K562 (cell line): ENCODE data around the gene AAMP. TPM values are rescaled to one million over a fixed set of nuclear protein-coding genes. Genes with fewer than 3 reads are reported as not detected.

Experiments used
- BRD9 ChIP-seq: fragments of 450-650 bp; IDR thresholded peaks from 2 replicates; pipeline ENCODE4 v1.6.1; 2018; ENCODE audit warnings: low read depth; ENCODE audit not compliant: partially characterized antibody
- CBX8 ChIP-seq: fragments of 200-600 bp; sonication (generic); IDR thresholded peaks from 2 replicates; pipeline ENCODE4 v1.6.1; 2012; ENCODE audit warnings: borderline replicate concordance, mixed run types, low read depth, mild to moderate bottlenecking, moderate library complexity, mixed read lengths, low read length, control low read depth, inconsistent platforms; ENCODE audit not compliant: poor library complexity, severe bottlenecking; ENCODE audit errors: extremely low read depth
- CC2D1A ChIP-seq: fragments of 450-650 bp; IDR thresholded peaks from 2 replicates; pipeline ENCODE4 v1.6.1; 2017; ENCODE audit warnings: mild to moderate bottlenecking
- CCNT2 ChIP-seq: IDR thresholded peaks from 2 replicates; pipeline ENCODE4 v1.6.1; 2011; ENCODE audit warnings: borderline replicate concordance, low read depth, mild to moderate bottlenecking, moderate library complexity, mixed read lengths, low read length; ENCODE audit not compliant: insufficient read length; ENCODE audit errors: extremely low read depth
- DMBX1 ChIP-seq: fragments of 250-450 bp; sonication (Bioruptor Pico); IDR thresholded peaks from 2 replicates; pipeline ENCODE4 v1.8.0; 2022; ENCODE audit warnings: inconsistent platforms, mild to moderate bottlenecking, moderate library complexity, borderline replicate concordance
- ETS2 ChIP-seq: IDR thresholded peaks from 2 replicates; pipeline ENCODE4 v1.6.1; 2016; ENCODE audit warnings: borderline replicate concordance, missing genetic modification characterization, mild to moderate bottlenecking, moderate library complexity, missing compliant biosample characterization; ENCODE audit not compliant: poor library complexity, severe bottlenecking
- HDAC3 ChIP-seq: fragments of 450-650 bp; IDR thresholded peaks from 2 replicates; pipeline ENCODE4 v1.6.1; 2018; ENCODE audit warnings: borderline replicate concordance, mild to moderate bottlenecking, moderate library complexity; ENCODE audit not compliant: partially characterized antibody
- MED1 ChIP-seq: sonication (generic); formaldehyde crosslinking; IDR thresholded peaks from 2 replicates; pipeline ENCODE4 v1.8.1; 2023; ENCODE audit warnings: missing genetic modification reagents, borderline replicate concordance
- MIER1 ChIP-seq: fragments of 450-650 bp; IDR thresholded peaks from 2 replicates; pipeline ENCODE4 v1.6.1; 2016; ENCODE audit warnings: antibody characterized with exemption, mild to moderate bottlenecking, low read depth
- TAF1 ChIP-seq: IDR thresholded peaks from 2 replicates; pipeline ENCODE4 v1.6.1; 2011; ENCODE audit warnings: mild to moderate bottlenecking, low read length, moderate library complexity; ENCODE audit not compliant: insufficient read depth, control insufficient read depth, severe bottlenecking; ENCODE audit errors: extremely low read depth
- ZBTB7A ChIP-seq: IDR thresholded peaks from 2 replicates; pipeline ENCODE4 v1.6.1; 2011; ENCODE audit warnings: low read depth, mild to moderate bottlenecking, low read length, moderate library complexity, borderline replicate concordance; ENCODE audit not compliant: control insufficient read depth
- ZFP30 ChIP-seq: fragments of 250-450 bp; sonication (Bioruptor Pico); IDR thresholded peaks from 2 replicates; pipeline ENCODE4 v1.8.0; 2022; ENCODE audit warnings: moderate library complexity, mild to moderate bottlenecking, inconsistent platforms, borderline replicate concordance
- ZKSCAN8 ChIP-seq: fragments of 200-800 bp; sonication (Bioruptor generic); IDR thresholded peaks from 2 replicates; pipeline ENCODE4 v1.6.1; 2016; ENCODE audit warnings: missing genetic modification characterization, missing compliant biosample characterization
- ZNF184 ChIP-seq: sonication (generic); formaldehyde crosslinking; IDR thresholded peaks from 2 replicates; pipeline ENCODE4 v1.5.0; 2020; ENCODE audit warnings: missing genetic modification reagents
- ZNF436 ChIP-seq: fragments of 250-450, 450-650 bp; sonication (Bioruptor Pico); formaldehyde crosslinking; IDR thresholded peaks from 2 replicates; pipeline ENCODE4 v1.7.0; 2020; ENCODE audit warnings: mild to moderate bottlenecking
- ZNF780A ChIP-seq: fragments of 250-450 bp; sonication (Bioruptor Pico); IDR thresholded peaks from 2 replicates; pipeline ENCODE4 v1.5.0; 2021; ENCODE audit warnings: mild to moderate bottlenecking
- ZNF785 ChIP-seq: fragments of 250-450 bp; sonication (Bioruptor Pico); IDR thresholded peaks from 2 replicates; pipeline ENCODE4 v1.4.0; 2020; ENCODE audit warnings: mild to moderate bottlenecking
- polyA plus RNA-seq, 8 experiments: library from polyadenylated mRNA; depleted of rRNA in 4 of 8; stranded (reverse) in 5 of 8; unstranded in 3 of 8; fragments of >200 nt; fragmentation: Nextera tagmentation in 2 of 8; fragmentation: Illumina TruSeq in 1 of 8; extraction: Ambion mirVana in 2 of 8; extraction: Trizol in 1 of 8; gene quantifications; 2 replicates each; pipeline versions ENCODE4 v1.2.1 to v1.2.3, GENCODE V29; 2011 to 2014; ENCODE audit warnings: inconsistent platforms in 1 of 8, missing spikeins in 1 of 8
- total RNA-seq, 7 experiments: library from RNA; depleted of rRNA in 6 of 7; stranded (reverse); fragments of >200 nt in 6 of 7; fragmentation: Illumina TruSeq in 2 of 7; extraction: Trizol in 2 of 7; gene quantifications; 2 replicates each; pipeline versions ENCODE4 v1.2.1 to v1.2.3, GENCODE V29; 2011 to 2021; ENCODE audit warnings: low replicate concordance in 1 of 7
- TF ChIP-seq, protein P1 (sequence below): fragments of 200-400 bp; formaldehyde crosslinking; IDR thresholded peaks from 2 replicates; pipeline ENCODE4 v1.6.1; 2017; ENCODE audit warnings: mild to moderate bottlenecking, low read depth, low read length, moderate library complexity
- TF ChIP-seq, protein P2 (sequence below): sonication (generic); formaldehyde crosslinking; IDR thresholded peaks from 2 replicates; pipeline ENCODE4 v1.8.1; 2023; ENCODE audit warnings: missing genetic modification reagents, mild to moderate bottlenecking, borderline replicate concordance

The AAMP gene
- total and polyA plus RNA-seq, 9 of the 15 experiments (the other 6 are each of a cell fraction or from before 2014, with no cell fraction given): 5.7 to 197 (median 94.1) TPM

- no peak for TF ChIP-seq ZFP30 (CRISPR knock-in tag)
- no peak for TF ChIP-seq ZNF436
- TF ChIP-seq ZNF785 (CRISPR knock-in tag): no peak
- no peak for TF ChIP-seq ZNF184
- TF ChIP-seq, protein P1, sequence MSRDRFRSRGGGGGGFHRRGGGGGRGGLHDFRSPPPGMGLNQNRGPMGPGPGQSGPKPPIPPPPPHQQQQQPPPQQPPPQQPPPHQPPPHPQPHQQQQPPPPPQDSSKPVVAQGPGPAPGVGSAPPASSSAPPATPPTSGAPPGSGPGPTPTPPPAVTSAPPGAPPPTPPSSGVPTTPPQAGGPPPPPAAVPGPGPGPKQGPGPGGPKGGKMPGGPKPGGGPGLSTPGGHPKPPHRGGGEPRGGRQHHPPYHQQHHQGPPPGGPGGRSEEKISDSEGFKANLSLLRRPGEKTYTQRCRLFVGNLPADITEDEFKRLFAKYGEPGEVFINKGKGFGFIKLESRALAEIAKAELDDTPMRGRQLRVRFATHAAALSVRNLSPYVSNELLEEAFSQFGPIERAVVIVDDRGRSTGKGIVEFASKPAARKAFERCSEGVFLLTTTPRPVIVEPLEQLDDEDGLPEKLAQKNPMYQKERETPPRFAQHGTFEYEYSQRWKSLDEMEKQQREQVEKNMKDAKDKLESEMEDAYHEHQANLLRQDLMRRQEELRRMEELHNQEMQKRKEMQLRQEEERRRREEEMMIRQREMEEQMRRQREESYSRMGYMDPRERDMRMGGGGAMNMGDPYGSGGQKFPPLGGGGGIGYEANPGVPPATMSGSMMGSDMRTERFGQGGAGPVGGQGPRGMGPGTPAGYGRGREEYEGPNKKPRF: no peak
- TF ChIP-seq CBX8: no peak
- TF ChIP-seq ZKSCAN8 (CRISPR knock-in tag): no peak
- no peak for TF ChIP-seq CC2D1A
- TF ChIP-seq, protein P2, sequence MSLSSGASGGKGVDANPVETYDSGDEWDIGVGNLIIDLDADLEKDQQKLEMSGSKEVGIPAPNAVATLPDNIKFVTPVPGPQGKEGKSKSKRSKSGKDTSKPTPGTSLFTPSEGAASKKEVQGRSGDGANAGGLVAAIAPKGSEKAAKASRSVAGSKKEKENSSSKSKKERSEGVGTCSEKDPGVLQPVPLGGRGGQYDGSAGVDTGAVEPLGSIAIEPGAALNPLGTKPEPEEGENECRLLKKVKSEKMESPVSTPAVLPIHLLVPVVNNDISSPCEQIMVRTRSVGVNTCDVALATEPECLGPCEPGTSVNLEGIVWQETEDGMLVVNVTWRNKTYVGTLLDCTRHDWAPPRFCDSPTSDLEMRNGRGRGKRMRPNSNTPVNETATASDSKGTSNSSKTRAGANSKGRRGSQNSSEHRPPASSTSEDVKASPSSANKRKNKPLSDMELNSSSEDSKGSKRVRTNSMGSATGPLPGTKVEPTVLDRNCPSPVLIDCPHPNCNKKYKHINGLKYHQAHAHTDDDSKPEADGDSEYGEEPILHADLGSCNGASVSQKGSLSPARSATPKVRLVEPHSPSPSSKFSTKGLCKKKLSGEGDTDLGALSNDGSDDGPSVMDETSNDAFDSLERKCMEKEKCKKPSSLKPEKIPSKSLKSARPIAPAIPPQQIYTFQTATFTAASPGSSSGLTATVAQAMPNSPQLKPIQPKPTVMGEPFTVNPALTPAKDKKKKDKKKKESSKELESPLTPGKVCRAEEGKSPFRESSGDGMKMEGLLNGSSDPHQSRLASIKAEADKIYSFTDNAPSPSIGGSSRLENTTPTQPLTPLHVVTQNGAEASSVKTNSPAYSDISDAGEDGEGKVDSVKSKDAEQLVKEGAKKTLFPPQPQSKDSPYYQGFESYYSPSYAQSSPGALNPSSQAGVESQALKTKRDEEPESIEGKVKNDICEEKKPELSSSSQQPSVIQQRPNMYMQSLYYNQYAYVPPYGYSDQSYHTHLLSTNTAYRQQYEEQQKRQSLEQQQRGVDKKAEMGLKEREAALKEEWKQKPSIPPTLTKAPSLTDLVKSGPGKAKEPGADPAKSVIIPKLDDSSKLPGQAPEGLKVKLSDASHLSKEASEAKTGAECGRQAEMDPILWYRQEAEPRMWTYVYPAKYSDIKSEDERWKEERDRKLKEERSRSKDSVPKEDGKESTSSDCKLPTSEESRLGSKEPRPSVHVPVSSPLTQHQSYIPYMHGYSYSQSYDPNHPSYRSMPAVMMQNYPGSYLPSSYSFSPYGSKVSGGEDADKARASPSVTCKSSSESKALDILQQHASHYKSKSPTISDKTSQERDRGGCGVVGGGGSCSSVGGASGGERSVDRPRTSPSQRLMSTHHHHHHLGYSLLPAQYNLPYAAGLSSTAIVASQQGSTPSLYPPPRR (CRISPR knock-in tag): no peak
- peak; percentile 85 for TF ChIP-seq CCNT2
- no peak for TF ChIP-seq BRD9
- TF ChIP-seq TAF1: peak; percentile 63
- no peak for TF ChIP-seq HDAC3
- TF ChIP-seq DMBX1 (CRISPR knock-in tag): no peak
- peak; percentile 91; the same call in 1 of the 2 replicates for TF ChIP-seq ZBTB7A
- no peak for TF ChIP-seq MIER1
- no peak for TF ChIP-seq MED1 (CRISPR knock-in tag)
- TF ChIP-seq ETS2 (tag): no peak
- TF ChIP-seq ZNF780A (CRISPR knock-in tag): no peak
Measured at GRCh38 chr2:218292048-218293014, 22.4 kb upstream of the AAMP start, which contains the start of gene TMBIM1 (continued).
